HG03280 (cell line): ENCODE data around the gene FAM78A.

Source experiments
- ATAC-seq: cut with Tn5 transposase; IDR thresholded peaks from one replicate; pipeline ENCODE4 v1.9.1; 2021; ENCODE audit warnings: mild to moderate bottlenecking, moderate library complexity; ENCODE audit not compliant: unreplicated experiment

The FAM78A gene, protein sequence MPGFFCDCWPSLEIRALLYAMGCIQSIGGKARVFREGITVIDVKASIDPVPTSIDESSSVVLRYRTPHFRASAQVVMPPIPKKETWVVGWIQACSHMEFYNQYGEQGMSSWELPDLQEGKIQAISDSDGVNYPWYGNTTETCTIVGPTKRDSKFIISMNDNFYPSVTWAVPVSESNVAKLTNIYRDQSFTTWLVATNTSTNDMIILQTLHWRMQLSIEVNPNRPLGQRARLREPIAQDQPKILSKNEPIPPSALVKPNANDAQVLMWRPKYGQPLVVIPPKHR

DNA sequence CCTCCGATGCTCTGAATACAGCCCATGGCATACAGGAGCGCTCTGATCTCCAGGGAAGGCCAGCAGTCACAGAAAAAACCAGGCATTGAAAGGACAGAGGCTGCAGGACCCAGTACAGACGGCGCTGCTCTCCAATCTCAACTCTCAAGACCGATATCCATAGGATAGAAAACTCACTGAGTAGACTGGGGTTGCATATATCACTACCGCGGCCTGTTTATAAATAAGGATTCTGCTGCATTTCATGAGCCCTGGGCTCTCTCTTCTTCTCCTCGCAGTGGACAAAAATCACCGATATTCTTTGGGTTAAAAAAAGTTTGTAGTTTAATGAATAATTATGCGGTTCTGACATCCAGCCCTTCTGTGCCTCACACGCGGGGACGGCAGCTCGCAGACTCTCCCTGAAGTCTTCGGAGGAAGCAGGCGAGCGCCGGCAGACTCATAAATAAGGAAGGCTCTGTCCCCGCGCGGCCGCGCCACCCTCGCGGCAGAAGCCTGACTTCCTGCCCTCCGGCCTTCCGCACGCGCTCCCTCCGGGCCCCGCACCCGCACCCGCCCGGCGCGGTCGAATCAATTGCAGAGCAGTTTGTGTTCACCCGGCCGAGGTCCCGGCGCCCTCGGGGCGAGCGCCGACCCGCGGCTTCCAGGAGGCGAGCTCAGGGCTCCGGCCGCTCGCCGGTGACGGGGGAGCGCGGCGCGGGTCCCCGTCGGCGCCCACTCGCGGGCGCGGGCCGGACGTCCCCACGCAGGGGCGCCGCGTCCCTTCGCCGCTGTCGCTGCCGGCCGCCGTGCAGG lies at the start of gene FAM78A:
Gene FAM78A, minus strand, starts transcription at position 417 of the 795 bp plus-strand sequence. Its CDS starts 331 bp downstream, at position 86.
- no peak for ATAC-seq

DNA sequence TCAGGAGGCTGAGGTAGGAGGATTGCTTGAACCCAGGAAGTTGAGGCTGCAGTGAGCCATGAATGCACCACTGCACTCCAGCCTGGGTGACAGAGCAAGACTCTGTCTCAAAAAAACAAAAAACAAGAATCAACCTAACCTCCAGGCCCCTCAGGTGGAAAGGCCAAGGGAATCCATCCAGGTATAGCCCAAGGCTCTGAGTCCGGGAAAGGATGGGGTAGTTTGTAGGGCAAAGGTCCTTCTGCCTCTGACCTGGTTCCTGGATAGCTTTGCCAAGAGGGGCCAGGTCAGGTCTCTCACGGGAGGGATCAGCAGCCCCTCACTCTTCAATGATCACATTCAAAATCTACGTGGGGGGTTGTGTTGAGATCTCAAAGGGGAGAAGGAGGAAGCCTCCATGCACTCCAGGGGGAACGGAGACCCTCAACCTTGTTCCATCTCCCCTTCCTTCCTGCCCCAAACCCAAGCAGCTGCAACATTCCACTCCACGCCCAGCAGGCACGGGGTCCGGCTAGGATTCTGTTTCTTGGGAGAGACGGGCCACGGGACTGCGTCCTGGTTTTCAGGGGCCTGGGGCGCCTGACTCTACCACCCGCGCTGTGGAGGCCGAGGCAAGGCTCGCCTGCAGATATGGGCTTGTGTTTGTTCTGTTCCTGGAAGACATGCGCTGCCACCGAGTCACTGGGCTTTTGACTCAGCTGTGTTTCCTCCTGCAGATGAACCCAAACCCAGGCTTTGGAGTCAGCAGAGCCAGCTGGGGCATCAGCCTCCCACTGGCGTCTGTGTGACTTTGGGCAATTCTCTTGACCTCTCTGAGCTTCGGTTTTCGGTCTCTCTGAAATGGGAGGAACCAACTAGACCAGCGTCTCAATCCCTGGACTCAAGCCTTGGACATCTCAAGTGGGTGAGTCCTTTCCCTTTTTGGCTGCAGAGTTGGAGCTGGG lies 48.7 kb upstream of the FAM78A start:
- no peak for ATAC-seq

DNA sequence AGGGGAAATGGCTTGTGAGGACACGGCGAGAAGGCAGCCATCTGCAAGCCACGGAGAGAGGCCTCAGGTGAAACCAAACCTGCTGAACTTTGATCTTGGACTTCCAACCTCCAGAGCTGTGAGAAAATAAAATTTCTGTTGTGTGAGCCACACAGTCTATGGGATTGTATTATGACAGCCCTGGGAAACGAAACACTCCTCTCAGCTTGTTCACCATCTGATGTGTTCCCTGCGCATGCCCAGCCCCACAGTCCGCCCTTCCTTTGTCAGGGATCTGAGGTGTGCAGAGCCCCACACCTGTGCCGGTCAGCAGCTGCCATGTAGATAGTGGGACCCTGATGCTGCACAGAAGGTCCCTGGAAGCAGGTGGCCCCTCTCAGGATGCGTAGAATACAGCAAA lies 47.3 kb upstream of the FAM78A start:
- no peak for ATAC-seq

DNA sequence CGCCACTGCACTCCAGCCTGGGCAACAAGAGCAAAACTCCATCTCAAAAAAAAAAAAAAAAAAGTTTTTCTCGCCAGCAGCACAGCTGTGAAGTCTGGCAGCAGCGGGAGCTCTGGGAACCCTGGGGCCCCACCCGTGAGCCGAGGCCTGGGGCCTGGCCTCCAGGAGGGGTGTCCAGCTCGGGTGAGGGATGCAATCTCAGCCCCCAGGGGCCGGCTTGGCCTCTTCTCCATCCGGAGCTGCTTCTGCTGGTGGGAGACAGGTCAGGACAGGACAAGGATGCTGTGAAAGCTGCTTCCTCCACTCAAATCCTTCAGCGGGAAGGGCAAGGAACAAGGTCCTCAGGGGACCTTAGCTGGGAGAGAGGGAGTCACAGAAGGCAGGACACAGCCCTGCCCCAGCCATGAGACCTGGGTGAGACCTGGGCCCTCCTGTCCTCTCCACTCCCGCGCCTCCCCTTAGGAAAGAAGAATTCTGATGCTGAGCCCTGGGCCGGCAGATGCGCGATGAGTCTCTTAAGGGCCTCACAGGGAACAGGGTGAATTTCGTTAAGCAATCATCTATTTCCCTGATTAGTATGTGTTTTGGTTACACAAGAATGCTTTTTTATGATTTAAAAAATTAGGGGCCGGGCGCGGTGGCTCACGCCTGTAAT lies 43.8 kb upstream of the FAM78A start:
- ATAC-seq: no peak

DNA sequence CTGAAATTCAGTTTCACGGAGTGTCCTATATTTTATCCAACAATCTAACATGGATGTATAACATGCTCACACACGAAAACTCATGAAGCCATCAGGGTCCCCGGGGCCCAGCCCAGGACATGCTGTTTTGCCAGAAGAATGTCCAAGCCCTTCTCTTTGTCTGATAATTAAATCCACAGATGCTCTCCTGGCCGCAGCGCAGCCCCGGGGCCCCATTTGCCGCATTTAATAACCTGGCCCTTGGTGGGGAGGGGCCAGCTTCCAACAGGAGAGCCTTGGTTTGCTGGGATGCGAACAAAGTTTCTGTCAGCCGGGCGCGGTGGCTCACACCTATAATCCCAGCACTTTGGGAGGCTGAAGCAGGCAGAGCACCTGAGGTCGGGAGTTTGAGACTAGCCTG lies 43.2 kb upstream of the FAM78A start:
- no peak for ATAC-seq

DNA sequence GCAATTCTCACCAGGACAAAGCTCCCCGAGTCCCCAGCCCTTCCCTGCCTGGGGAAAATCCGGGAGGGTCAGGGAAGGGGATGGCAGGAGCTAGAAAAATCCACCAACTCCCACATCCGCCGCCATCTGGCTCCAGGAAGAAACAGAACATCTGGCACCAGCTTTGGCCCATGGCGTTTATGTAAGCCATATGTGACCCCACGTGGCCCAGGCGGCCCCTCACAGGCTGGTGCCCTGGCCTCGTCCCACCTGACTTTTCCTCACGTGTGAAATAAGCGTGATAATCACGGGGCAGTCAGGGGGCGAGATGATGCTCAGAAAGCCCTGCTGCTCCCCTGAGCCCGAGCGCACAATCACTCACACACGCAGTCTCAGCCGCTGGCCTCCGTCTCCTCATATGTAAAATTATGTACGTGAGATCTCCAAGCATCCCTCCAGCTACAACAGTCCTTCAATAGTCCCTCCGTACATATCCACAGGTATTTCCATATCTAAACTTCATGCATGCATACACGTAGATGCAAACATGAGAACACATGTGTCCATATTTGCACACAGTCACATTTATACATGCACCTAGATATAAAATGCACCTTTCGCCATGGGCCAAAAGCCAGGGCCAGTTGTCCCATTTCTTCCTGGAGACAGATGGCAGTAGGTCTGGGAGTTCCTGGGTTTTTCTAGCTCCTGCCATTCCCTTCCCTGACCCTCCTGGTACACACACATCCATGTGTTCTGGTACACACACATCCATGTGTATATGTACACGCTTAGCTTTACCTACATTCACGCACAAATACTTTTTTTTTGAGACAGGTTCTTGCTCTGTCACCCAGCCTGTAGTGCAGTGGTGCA lies 42.1 kb upstream of the FAM78A start:
- no peak for ATAC-seq

DNA sequence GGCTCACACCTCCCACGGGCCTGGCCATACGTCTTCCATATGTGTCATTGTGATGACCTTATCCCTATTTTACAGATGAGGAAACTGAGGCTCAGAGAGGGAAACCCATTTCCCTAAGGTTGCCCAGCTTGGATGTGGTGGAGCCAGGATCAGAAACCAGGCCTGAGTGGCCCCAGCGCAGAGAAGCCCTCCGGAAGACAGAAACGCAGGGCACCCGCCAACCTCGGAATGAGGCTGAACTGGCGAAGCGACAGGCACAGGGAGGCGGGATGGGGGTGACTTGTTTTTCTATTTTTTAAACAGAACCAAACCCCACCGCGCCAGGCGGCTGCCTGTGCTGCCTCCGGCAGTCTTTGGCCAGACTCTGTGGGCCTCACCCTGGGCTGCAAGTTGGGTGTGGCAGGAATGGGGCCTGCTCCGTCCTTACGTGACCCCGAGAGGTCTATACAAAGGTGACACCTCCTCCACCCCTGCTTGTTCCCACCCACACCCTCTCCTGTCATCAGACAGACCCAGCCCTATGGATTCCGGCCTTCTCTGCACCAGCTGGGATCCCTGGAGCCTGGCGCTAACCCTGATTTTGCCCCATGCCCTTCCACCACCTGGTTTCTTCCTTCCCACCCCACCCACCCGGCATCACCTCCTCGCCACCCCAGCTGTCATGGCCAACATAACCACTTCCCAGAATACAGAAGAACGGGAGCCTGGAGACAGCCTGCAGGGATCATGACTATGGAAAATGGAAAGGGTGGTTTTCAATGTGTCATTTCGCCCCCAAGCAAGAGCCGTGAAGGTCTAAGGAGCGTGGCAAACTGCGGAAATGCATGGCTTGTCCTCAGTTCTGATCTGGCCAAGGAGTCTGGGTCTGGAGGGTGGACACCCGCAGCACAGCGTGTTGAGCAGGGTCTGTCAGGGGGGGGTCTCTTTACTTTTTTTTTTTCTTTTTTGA lies 36.8 kb upstream of the FAM78A start:
- ATAC-seq: no peak

DNA sequence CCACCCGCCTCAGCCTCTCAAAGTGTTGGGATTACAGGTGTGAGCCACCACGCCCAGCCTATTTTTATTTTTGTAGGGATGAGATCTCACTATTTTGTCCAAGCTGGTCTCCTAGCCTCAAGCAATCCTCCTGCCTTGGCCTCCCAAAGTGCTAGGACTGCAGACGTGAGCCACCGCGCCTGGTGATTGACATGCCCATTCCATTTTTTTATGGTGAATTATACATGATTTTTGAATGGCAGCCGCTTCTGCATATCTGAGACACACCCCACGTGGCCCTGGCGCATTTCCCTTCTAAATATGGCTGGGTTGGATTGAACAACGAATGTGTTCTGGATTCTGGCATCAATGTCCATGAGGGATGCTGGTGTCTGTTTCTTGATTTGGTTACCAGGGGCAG lies 35.9 kb upstream of the FAM78A start:
- no peak for ATAC-seq

DNA sequence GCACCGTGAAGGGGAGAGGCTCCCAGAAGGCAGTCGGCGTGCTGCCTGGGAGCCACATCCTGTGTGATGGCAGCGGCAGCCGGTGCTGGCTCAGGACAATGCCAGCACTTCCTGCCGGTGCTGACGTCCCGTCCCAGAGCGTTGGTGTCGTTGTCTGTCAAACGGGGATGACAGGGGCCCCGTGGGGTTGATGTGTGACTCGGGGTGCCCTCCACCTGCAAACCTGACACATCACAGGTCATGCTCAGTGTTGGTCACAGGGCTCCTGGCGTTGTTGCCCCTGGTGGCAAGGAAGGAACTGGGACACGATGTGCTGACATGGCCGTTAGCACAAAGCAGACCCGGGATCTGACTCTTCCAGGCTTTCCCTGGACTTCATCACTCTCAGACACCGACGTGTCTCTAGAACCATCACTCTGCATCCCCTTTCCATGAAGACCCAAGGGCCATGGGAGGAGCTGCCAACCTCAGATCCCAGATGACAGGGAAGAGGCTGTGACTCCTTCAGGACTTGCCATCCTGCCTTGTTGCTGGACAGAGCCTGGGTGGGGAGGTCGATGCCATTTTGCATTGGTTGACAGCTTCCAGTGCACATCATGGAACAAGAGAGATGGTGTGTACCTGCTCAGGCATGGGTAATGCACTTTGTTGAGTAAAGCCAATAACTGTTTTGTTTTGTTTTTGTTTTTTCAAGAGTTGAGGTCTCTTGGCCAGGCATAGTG lies 34.7 kb upstream of the FAM78A start:
- no peak for ATAC-seq

DNA sequence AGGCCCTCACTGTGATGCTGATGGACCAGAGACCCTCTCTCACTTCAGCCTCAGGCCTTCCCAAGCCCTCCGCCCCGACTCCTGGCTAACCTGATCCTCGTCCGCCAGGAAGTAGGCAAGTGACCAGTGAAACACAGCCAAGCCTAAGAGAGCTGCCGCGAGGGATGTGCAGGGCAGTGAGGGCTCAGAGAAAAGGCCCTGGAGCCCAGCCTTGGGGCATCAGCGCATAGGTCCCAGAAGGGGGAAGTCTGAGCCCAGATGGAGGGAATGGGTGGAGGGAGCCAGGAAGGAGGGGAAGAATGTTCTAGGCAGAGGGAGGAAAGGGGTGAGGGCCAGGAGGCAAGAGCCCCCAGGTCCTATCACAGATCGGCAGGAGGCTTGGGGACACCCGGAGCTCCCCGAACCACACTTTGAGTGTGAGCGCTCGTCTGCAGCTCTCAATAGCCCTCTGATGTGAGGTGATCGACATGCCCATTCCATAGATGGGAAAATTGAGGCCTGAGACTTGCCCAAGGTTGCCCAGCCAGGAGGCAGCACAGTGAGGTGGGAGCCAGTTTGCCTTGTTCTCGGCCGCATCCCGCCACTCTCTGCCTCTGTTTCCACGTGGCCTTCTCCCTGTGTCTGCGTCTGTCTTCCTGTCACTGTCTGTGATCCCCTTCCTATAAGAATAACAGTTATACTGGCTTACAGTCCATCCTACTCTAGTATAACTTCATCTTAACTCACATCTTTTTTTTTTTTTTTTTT lies 33.4 kb upstream of the FAM78A start:
- no peak for ATAC-seq

DNA sequence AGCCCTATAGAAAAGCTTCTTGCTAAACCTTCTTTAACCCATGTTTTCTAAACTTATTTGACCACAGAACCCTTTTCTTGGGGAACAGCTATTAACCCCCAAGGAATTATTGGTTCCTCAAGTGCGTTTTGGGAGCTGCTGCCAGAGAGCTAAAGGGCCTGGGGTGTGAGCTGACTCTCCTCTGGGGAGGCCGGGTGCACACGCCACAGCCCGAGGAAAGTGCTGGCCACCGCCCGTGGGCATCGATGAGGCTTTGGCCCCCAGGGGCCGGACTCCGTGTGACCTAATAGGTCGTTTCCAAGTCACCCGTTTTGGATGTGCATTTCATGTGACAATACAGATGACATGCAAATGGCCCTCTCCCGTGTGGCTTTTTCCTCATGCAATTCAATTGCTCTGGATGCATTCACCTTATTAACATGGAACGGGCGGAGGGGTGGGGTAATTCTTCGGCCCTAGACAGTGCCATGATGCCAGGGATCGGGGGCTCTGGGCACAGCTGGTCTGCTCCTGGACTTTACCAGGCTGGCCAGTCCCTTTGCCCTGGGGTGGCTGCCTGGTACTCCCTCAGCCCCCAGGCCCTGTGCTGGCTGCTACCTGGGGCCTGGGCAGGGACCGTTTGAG lies 32.7 kb upstream of the FAM78A start:
- no peak for ATAC-seq

DNA sequence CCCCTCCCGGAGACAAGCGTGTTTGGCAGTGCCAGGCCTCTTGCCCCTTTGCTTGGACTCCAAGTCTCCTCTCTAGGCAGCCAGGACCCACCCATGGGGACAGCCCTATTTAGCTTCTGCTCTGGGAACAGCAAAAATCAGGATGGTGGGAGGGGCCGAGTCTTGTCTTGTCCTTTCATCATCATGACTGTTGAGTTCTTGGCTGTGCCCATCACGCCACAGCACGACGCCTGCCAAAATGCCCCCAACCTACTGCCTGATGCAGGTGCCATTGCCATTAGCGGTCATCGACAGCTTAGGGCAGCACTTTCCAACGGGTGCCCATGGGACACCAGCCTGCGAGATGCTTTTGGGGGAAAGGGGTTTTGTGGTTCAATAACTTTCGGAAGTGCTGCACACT lies 32.1 kb upstream of the FAM78A start:
- ATAC-seq: no peak

DNA sequence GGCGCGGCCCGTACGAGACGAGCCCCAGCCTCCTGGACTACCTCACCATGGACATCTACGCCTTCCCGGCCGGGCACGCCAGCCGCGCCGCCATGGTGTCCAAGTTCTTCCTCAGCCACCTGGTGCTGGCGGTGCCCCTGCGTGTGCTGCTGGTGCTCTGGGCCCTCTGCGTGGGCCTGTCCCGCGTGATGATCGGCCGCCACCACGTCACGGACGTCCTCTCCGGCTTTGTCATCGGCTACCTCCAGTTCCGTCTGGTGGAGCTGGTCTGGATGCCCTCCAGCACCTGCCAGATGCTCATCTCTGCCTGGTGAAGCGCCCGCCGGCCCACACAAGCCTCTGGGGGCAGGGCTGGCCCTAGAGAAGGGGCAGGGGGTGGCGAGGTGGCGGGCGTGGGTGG lies 31.7 kb upstream of the FAM78A start:
- ATAC-seq: no peak

DNA sequence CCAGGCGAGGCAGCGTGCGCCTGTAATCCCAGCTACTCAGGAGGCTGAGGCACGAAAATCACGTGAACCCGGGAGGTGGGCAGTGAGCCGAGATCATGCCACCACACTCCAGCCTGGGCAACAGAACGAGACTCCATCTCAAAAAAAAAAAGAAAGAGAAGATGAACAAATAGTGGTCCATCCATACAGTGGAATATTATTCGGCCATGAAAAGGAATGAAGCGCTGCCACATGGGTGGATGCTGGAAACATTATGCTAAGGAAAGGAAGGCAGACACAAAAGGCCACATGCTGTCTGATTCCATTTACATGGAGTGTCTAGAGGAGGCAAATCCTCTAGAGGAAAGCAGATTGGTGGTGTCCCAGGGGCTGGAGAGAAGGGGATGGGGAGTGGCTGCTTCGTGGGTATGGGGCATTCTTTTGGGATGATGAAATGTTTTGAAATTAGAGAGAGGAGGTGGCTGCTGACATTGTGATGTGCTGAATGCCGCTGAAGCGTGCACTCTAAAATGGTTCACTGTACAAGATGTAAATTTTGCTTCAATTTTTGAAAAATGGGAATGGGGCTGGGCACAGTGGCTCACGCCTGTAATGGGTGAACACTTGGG lies 30.2 kb upstream of the FAM78A start:
- ATAC-seq: no peak

DNA sequence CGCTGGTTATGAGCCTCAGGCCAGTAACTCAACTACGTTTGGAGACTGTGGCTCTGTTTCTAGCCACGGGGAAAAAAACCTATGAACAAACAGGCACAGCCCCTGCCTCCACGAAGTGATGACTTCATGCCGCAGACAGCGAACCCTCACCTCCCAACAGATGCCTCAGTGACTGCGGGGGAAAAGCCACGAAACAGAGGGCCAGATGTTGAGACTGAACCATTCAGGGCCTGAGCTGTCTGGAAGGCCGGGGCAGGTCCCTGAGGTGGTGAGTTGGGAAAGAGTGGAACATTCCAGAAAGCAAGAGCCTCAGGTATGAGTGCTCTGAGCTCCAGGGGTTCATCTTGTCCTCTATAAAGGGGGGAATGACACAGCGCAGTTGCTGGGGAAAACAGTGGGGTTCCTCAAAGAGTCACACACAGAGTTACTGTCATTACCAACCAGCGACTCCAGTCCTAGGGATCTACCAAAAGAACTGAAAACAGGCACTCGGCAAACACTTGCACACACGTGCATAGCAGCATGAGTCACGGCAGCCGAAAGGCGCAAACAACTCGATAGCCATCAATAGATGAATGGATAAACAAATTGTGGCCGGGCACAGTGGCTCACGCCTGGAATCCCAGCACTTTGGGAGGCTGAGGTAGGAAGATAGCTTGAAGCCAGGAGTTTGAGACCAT lies 28.5 kb upstream of the FAM78A start:
- no peak for ATAC-seq
